SU-DHL-6 (cell line): Measurements from ENCODE around the gene OR52E6.

ENCODE experiments used
- EZH2phosphoT487 ChIP-seq: fragments of 200-600 bp; sonication (generic), shearing (Covaris generic); conservative IDR thresholded peaks from 2 replicates; pipeline ENCODE4 v1.6.1; 2018; ENCODE audit warnings: mild to moderate bottlenecking, antibody characterized with exemption, low read length, moderate library complexity, mixed read lengths
- TF ChIP-seq, protein P1 (sequence below): fragments of 200-600 bp; sonication (generic); IDR thresholded peaks from one replicate; pipeline ENCODE4 v1.5.1; 2017; ENCODE audit warnings: antibody characterized with exemption, mild to moderate bottlenecking, low read length, moderate library complexity; ENCODE audit not compliant: insufficient read depth, poor library complexity, severe bottlenecking

- TF ChIP-seq, protein P1, sequence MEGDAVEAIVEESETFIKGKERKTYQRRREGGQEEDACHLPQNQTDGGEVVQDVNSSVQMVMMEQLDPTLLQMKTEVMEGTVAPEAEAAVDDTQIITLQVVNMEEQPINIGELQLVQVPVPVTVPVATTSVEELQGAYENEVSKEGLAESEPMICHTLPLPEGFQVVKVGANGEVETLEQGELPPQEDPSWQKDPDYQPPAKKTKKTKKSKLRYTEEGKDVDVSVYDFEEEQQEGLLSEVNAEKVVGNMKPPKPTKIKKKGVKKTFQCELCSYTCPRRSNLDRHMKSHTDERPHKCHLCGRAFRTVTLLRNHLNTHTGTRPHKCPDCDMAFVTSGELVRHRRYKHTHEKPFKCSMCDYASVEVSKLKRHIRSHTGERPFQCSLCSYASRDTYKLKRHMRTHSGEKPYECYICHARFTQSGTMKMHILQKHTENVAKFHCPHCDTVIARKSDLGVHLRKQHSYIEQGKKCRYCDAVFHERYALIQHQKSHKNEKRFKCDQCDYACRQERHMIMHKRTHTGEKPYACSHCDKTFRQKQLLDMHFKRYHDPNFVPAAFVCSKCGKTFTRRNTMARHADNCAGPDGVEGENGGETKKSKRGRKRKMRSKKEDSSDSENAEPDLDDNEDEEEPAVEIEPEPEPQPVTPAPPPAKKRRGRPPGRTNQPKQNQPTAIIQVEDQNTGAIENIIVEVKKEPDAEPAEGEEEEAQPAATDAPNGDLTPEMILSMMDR, result no peak
- TF ChIP-seq EZH2phosphoT487, result no peak
These were observed 10.4 kb downstream of the OR52E6 start for GRCh38 chr11:5831196-5831829.
